Stimulated activated CD4-positive, alpha-beta T cell treated with anti-CD3 and anti-CD28 coated beads, Interleukin-12 subunit alpha, Interleukin-12 subunit beta, amount 100 ng/mL, for 48 hours (primary cell): ENCODE results near the gene RABGAP1L.

Experiments used
- DNase-seq, 3 donors: peaks; one replicate each; pipeline ENCODE4 v3.0.0-alpha.2; 2020; ENCODE audit warnings: low read depth in 2 of 3, low spot score in 1 of 3

RABGAP1L gene

DNA sequence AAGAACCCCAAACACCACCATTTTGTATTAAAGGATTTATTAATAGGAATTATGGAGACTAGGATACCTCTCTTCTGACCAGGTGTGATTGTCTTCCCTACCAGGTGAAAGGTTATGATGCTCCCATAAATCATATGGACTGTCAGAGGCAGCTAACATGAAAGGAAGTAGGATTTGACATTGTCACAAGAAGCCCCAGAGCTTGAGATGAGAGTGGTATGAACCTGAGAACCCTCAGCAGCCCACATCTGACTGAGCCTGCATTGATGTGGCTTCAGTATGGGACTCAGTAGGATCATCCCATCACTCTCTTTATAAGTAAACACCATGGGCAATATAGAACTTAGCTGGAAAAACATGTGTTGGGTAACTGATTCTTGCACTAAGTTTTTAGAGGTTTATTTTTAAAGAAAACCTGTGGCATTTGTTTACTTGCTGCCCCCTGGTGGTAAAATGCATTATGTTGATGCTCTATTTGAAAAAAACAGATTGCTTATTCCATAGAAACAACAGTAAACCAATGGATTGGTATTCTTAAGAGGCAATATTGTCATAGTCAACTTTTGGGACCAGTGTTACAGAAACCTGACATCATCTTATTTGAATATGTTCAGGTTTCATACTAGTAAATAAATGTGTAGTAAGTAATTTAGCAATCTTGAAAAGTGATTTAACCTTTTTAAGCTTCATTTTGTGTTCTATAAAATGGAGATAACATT, 823.8 kb downstream of the RABGAP1L start:
- peak in 1 of 3 donors; percentile 70 for DNase-seq

DNA sequence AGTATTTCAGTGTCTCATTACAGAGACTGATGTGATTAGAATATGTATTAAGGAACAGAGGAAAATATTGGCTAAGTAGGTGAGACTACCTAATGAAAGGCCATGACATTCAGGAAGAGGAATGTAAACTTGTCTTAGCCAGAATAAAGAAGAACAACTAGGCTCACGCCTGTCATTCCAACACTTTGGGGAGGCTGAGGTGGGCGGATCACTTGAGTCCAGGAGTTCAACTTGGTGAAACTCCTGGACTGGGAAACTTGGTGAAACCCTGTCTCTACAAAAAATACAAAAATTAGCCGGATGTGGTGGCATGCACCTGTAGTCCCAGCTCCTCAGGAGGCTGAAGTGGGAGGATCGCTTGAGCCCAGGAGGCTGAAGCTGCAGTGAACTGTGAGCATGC, 825.6 kb downstream of the RABGAP1L start:
- no peak for DNase-seq

DNA sequence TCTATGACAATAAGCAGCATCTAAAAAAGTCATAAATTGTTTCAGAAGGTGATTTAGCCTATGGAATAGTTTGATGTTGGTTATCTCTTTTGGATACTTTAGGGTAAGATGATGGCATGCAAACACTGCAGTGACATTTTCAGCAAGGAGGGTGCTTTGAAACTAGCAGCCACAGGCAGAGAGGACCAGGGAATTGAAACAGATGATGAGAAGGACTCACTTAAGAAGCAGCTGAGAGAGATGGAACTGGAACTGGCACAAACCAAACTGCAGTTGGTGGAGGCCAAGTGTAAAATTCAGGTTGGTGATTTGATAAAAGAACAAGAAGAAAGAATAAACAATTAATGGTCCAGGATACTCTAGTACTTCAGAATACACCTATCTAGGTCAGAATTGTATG, 829.2 kb downstream of the RABGAP1L start:
- DNase-seq: no peak

DNA sequence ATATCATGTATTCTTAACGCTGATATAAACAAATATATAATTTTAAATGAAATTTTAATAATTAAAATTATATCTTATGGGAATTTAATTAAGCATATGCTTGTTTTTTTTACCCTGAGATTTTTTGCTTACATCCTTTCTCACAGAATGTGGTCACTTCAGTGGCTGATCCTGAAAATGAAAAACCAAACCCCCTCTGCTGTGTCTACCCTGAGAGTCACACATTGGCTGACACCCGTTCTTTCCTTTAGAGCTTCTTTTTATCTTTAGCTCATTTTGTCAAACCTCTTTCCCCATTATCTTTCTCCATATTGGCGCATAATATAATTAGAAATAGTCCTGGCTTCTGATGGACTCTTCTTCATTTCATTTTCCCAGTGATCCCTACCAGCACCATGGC, 829.7 kb downstream of the RABGAP1L start:
- DNase-seq: no peak

DNA sequence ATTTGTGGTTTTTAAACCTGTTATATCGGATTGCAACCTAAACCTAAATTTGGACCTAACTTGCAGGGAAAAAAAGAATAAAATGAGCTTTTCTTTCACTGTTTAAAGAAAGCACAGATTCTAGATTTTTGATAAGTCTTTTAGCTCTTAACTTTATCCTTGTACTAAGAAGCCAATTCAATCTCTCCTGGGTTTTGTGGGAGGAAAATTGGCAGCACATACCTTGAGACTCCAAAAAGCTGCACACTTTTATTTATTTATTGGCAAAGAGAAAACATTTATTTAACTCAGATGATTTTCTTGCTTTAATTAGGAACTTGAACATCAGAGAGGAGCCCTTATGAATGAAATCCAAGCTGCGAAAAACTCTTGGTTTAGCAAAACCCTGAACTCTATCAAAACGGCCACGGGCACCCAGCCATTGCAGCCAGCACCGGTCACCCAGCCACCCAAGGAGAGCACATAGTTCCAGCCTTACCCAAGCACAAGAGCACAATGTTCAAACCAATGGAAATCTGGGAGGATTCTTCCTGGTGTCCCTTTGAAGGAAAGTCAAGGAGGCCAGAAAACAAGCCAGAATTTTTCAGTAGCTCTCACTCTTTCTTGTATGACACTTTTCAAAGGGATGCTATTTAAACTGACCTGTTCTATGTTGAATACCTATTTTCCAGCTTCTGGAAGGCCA, 830.4 kb downstream of the RABGAP1L start:
- no peak for DNase-seq

DNA sequence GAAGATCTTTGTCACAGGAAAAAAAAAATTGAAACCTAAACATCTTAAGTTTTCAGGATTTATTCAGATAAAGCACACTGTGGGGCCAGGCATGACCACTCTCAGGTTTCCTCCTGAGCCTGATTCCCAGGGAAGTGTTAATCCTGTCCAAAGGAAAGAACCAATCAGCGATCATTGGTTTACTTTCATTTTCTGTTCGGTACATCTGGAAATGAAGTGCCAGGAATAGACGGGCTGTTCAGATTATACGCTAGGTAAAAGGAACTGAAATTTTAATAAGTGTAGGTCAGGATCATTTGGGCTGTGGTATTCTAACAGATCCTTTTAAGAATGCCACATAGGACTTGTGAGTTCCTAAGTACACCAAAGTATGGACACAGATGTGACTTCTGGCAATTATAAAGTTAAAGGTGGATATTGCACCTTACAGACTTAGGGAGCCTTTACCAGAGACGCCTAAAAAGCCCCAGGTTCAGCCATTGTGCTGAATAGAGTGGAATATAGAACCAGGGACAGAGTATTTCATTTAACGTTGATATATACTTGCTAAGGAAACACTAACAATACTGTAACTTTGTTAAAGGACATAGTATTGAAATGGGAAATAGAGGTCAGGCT, 831.2 kb downstream of the RABGAP1L start:
- DNase-seq: no peak

DNA sequence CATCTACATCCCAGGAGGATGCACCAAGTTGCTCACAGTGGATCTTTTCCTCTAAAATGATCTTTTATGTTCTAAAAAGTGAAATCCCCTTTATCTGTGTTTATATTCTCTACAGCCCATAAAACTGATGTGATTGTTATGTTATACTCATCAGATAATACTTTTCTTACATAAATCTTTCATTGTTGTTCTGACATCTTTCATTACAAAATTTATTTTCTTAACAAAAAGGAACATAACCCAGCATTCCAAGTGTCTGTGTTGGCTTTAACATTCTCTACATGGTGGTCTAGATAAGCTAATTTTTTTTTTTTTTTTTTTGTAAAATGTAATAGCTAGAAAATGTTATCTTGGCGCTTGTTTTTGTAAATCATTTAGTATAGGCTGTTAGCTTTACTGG, 832.2 kb downstream of the RABGAP1L start:
- DNase-seq: no peak

DNA sequence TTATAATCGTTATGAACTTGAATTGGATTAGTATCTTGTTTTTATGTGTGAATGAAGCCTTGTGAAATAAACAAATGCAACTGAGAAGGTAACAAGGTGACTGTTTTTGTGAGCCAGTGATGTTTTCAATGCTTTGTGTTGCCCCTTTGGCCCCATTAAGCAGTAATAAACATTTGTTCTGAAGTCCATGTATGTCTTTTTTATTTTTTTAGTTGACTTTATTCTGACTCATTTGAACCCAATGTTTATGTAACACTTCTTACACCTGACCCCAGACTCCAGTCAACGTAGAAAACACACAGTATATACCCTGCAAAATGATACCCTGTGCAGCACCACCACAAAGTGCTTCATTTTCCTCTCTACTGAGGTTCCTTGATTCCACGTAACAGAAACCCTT, 835.8 kb downstream of the RABGAP1L start:
- no peak for DNase-seq

DNA sequence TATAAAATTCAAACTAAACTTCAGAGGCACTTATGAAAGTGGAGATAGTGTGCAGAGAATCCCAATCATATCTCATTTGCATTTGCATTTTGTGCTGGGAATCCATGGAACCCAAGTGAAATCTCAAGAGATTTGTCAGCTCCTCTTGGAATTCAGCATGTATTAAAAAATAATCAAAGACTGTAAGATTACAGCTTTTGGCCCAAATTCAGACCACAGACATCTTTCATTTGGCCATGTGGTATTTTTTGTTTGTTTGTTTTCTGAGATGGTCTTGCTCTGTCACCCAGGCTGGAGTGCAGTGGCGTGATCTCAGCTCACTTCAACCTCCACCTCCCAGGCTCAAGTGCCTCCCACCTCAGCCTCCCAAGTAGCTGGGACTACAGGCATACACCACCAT, 836.6 kb downstream of the RABGAP1L start:
- DNase-seq: no peak

DNA sequence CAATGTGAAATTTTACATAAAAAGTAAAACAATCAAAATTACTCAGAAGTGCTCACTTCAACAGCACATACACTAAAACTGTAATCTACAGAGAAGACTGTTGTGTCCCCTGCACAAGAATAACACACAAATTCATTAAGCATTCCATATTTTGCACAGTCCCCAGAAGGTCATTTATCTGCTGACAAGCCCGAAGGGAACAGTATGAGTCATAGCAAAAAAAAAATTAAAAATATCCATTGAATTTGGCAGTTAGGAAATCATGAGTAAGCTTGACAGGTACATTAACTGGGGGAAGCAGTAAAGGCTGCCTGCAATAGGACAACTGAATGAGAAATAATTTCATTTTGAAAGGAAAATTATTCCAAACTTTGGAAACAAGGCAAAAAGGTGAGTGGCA, 837.2 kb downstream of the RABGAP1L start:
- no peak for DNase-seq

DNA sequence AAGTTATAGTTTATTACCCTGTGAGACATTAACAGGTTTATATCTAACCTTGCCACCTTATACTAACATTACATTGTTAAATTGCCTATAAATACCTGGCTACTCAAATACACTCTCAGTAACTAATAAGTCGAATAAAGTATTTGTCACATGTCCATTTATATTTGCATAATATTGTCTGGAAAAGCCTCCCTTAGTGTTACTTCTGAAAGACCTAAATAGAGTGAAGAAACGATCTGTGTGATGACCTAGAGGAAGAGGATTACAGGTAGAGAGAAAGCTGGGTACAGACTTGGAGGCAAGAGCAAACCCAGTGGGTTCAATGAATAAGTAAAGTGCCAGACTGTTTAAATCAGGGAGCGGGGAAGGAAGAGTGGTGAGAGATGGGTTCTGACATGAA, 837.7 kb downstream of the RABGAP1L start:
- DNase-seq: no peak

DNA sequence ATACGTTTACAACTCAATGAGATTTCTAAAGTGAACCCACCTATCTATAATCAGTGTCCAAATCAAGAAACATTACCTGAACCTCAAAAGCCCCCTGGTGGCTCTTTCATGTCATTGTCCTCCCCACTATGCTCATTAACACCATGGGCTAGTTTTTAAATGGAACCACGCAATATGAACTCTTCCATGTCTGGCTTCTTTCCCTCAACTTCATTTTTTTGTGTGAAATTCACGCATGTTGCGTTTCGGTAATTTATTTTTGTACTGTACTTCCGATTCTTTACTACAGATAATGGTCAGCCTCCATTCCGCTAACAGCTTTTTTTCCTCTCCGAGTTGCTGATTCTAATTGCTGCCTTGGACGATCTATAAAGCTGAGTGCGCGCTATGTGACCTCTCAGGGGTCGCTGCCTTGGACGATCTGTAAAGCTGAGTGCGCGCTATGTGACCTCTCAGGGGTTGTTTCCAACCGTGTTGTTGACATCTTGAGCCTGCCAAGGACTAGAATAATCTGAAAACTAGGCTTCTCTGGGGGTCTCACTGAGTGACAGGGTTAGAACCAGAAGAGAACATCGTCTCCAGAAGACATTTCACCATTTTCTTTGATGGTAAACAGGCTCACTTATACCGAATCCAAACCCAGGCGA, 839.4 kb downstream of the RABGAP1L start:
- DNase-seq: peak in 1 of 3 donors; percentile 30

DNA sequence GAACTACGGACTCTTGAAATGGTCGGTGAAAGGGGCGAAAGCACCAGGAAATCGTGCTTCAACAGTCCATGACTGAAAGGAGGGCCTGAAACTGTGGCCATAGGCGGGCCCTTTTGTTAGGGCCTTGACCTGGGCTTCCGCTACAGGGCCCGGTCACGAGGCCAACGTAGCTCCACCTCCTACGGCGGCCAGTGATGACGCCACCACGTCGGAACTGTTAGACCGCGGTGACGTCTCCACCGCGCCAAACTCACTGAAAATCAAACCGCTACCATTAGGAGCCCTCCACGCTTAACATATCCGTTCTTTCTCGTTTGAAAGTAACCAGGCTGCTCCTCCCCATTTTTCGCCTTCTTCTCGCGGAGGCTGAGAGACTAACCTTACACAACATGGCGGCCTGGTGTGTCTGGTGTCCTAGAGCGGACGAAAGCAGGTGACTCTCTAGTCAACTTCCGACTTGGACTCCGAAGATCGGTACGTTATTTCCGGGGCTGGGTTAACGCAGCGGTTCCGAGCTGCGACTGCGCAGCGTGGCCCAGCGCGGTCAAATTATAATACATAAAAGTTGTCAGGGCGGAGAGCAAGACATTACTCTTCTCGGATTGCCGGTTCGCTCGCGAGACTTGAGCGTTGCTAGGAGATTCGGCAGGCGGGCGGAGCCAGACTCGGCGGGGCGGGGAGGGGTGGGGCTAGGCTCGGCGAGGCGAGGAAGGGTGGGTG, 840.1 kb downstream of the RABGAP1L start:
- peak; percentile 91 to 96 (median 95) for DNase-seq

DNA sequence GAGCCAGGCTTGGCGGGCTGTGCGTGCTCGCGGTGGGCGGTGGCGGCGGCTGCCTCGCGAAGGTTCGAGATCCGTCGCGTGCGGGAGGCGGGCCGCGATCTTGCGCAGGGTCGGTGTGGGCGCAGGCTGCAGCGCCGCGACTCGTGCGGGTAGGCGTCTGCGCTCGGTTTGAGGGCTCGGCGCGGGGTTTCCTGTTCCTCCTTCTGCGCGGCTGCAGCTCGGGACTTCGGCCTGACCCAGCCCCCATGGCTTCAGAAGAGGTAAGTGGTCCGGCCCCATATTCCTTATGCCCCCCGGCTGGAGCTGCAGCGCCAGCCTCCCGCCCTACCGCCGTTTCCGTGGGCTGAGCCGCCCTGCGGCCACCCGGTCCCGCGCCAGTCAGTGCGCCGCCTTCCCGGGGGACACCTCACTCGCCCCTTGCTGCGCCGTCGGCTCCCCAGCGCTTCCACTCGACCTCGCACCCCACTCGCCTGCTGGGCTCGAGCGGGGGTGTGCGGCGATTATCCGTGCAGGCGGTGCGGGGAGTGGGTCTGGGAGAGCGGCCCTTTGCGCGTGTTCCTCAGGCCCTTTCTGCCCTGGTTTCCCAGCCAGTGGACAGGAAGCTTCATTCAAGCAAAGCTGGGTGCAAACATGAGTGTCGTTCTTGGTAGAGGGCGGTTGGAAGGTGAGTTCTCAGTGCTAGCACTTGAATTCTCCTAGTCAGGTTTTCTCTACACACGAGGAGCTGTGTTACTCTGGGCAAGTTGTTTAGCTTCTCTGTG, 840.8 kb downstream of the RABGAP1L start, which contains the start of gene CACYBP:
Gene CACYBP (plus strand): TSS at position 12 of the 761 bp plus-strand sequence. CDS start 234 bp downstream, at position 246.
- peak in 2 of 3 donors; percentile 12 to 24 for DNase-seq

DNA sequence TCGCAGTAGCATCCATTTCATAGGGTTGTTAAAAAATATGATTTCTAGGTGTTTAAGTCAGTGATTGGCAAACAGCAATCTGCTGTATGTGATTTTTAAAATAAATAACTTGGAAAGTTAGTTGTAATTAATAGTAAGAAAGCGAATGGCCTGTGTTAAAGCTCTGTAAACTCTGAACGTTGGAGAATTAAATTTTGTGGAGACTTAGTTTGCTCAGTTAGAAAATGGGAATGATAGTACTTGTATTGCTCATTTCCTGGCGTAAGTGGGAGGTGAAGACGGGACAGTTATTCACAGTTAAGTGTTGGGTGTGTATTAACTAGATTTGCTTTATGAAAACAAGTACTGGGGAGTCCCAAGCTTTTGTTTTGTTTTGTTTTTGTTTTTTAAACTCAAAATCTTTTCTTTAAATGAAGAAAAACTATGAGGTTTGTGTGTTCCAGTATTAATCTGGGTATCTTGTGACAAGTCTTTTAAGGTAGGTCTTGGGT, 841.4 kb downstream of the RABGAP1L start:
- peak in 1 of 3 donors; percentile 17 for DNase-seq

DNA sequence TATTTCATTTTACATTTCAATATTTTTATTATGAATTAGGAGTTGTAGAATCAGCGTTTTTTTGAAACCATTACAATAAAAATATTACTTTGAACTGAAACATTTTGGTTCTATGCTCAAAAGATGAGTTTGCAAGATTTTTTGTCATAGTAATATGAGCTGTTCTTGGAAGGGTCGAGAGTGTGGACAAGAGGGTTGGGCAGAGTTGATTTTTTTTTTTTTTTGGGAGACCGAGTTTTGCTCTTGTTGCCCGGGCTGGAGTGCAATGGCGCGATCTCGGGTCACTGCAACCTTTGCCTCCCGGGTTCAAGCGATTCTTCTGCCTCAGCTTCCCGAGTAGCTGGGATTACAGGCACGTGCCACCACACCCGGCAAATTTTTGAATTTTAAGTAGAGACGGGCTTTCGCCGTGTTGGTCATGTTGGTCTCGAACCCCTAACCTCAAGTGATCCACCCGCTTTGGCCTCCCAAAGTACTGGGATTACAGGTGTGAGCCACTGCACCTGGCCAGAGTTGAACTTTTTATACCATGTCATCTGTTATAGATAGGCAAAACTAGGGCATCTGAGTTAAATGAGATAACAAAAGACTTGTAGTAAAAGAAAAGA, 843.7 kb downstream of the RABGAP1L start:
- no peak for DNase-seq

DNA sequence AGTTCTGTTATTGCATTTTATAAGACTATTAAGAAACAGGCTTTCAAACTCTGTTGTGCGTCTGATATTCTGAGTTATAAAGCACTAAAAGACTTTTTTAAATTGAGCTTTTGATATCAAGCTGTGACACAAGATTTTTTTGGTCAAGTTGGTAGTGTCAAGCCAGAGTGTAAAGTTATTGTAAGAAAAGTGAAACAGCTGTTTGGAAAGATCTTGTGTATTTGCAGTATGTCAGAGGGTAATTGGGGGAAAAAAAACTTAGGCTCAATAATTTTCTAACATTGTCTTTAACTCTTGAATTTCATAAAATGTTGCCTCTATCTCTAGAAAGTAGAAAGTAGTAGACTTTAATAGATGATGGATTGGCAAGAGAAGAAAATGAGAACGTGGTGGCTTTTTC, 844.2 kb downstream of the RABGAP1L start:
- DNase-seq: no peak

DNA sequence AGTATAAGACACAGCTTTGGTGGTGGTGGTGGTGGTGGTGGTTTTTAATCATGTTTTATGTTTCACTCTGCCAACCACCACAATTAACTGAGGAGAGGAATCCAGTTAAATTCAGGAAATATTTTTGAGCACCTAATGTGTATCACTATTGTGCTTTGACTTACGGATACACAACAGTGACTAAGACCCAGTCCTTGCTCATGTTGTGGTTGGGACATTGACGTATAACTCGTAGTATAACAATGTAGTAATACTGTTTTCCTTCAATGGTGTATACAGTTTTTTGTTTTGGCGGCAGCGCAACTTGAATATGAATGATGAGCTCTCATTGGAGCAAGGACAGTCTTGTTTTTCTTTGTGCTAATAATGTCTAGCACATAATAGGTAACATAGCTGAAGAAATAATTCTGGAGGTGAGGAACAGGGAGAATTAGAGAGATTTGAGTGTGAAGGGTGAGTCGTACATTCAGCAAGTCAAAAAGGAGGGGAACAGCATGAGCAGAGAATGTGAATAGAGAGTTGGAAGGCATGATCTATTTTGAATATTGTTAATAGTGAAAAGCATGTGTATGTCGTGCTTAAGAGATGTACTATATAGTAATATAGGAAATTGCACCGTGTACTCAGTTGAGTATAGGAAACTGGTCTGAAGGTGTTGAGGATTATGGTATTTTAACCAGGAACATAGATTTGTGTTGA, 845.9 kb downstream of the RABGAP1L start:
- no peak for DNase-seq

DNA sequence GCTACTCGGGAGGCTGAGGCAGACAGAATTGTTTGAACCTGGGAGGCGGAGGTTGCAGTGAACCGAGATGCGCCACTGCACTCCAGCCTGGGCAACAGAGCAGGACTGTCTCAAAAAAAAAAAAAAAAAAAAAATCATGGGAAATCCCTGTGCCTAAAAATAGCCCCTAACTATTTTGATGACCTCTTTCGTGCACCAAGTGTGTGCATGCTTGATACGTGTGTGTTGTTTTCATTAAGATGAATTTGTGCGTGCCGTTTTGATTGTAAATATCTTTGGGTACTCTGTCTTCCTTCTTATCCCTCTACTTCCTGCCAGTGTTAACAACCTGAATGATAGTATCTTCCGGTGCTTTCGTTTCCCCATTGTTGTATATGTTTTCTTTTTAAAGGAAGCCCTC, 850.2 kb downstream of the RABGAP1L start:
- DNase-seq: no peak
